CD4-positive, alpha-beta T cell (primary cell): ENCODE results near the gene FBXW2. TPM values are rescaled to one million over a fixed set of nuclear protein-coding genes. Genes with fewer than 3 reads are reported as not detected.

Experiments used
- ATAC-seq: fragments of 200-7000 bp; cut with Tn5 transposase; one replicate; pipeline ENCODE4 v1.10.0; 2022; ENCODE audit warnings: mild to moderate bottlenecking; ENCODE audit not compliant: poor library complexity
- CTCF ChIA-PET: fragments of 350-600 bp; sonication (Branson Sonifier 250); formaldehyde crosslinking; loops from one replicate; lab custom pipeline; 2021; ENCODE audit warnings: antibody characterized with exemption, inconsistent platforms; lab: Charles Lee
- POLR2A ChIA-PET: fragments of 350-600 bp; sonication (Branson Sonifier 250); formaldehyde crosslinking; loops from one replicate; lab custom pipeline; 2021; ENCODE audit warnings: antibody characterized with exemption, inconsistent platforms; lab: Charles Lee
- DNase-seq, 14 experiments: peaks; one replicate each; pipeline ENCODE4 v3.0.0-alpha.2; 2013 to 2020; ENCODE audit warnings: mixed read lengths in 2 of 14
- H3K27ac ChIP-seq, 2 donors: one replicate each; pipeline versions ENCODE4 v1.5.1 to v1.7.0; 2013; ENCODE audit warnings: low read length in 2 of 2, low read depth in 1 of 2, mild to moderate bottlenecking in 1 of 2
- H3K27me3 ChIP-seq, 2 experiments: 1 replicate in 1 of 2; 2 replicates in 1 of 2; pipeline versions ENCODE4 v1.6.1 to v1.7.0; 2013; ENCODE audit warnings: low read length in 2 of 2, control low read depth in 1 of 2, mild to moderate bottlenecking in 1 of 2, moderate library complexity in 1 of 2; ENCODE audit not compliant: insufficient read depth in 2 of 2, control insufficient read depth in 1 of 2
- H3K36me3 ChIP-seq: one replicate; pipeline ENCODE4 v1.6.1; 2013; ENCODE audit warnings: low read length, control low read depth; ENCODE audit not compliant: insufficient read depth
- H3K4me1 ChIP-seq: one replicate; pipeline ENCODE4 v1.6.1; 2013; ENCODE audit warnings: low read length, control low read depth; ENCODE audit not compliant: insufficient read depth
- H3K4me3 ChIP-seq: one replicate; pipeline ENCODE4 v1.5.1; 2013; ENCODE audit warnings: mild to moderate bottlenecking, low read length, moderate library complexity
- H3K9me3 ChIP-seq, 2 experiments: 1 replicate in 1 of 2; 2 replicates in 1 of 2; pipeline versions ENCODE4 v1.6.1 to v1.7.0; 2013; ENCODE audit warnings: low read length in 2 of 2, mild to moderate bottlenecking in 2 of 2, control low read depth in 1 of 2, moderate library complexity in 1 of 2; ENCODE audit not compliant: control insufficient read depth in 1 of 2, insufficient read depth in 1 of 2
- H3K27ac Mint-ChIP-seq: one replicate; pipeline ENCODE4 v1.8.0; 2020; ENCODE audit warnings: mixed read lengths
- H3K27me3 Mint-ChIP-seq: one replicate; pipeline ENCODE4 v1.8.0; 2021; ENCODE audit warnings: mixed read lengths
- H3K36me3 Mint-ChIP-seq: one replicate; pipeline ENCODE4 v1.8.0; 2021; ENCODE audit warnings: low read depth, mixed read lengths
- H3K4me1 Mint-ChIP-seq: one replicate; pipeline ENCODE4 v1.8.0; 2021; ENCODE audit warnings: low read depth, mixed read lengths
- H3K4me3 Mint-ChIP-seq: one replicate; pipeline ENCODE4 v1.8.0; 2020; ENCODE audit warnings: mild to moderate bottlenecking, mixed read lengths
- H3K9me3 Mint-ChIP-seq: one replicate; pipeline ENCODE4 v1.8.0; 2020; ENCODE audit warnings: mixed read lengths
- intact Hi-C, 2 experiments: fragments of 100-400 bp; cut with DNase I in 1 of 2; cut with micrococcal nuclease in 1 of 2; formaldehyde crosslinking; loops; one replicate each; pipeline versions ENCODE4 v1.15.1 to v1.9.0; 2023 to 2025; cut with DNase I, micrococcal nuclease
- total RNA-seq, 174 experiments: library from RNA in 2 of 174; stranded (reverse) in 2 of 174; gene quantifications; one replicate each; pipeline ENCODE4 v1.2.3 and lab custom pipeline; 2021 to 2026
- TF ChIP-seq, protein P1 (sequence below): fragments of 200-600 bp; IDR thresholded peaks from one replicate; pipeline ENCODE4 v1.8.0; 2022; ENCODE audit warnings: antibody characterized with exemption, mild to moderate bottlenecking

Gene FBXW2
- total RNA-seq, 2 experiments from 2014 or later, result 58.7 to 64.7 TPM

GRCh38 chr9:120776788-120777187 is 16.4 kb downstream of the FBXW2 start:
- H3K36me3 Mint-ChIP-seq, result peaks cover 78% of the 10 kb centered on the region
- no peak overlapping the region for H3K4me3 ChIP-seq
- H3K9me3 ChIP-seq, result no peaks in the 10 kb centered on the region
- ChIA-PET POLR2A (no interaction called here), CTCF (no interaction called here)
- H3K4me3 Mint-ChIP-seq, result no peak overlapping the region
- peaks cover 65% of the 10 kb centered on the region for H3K36me3 ChIP-seq
- no peak overlapping the region for H3K27ac Mint-ChIP-seq
- no peaks in the 10 kb centered on the region for H3K27me3 ChIP-seq
- intact Hi-C loops, result no loop called here
- no peaks in the 10 kb centered on the region for H3K4me1 ChIP-seq
- TF ChIP-seq, protein P1, sequence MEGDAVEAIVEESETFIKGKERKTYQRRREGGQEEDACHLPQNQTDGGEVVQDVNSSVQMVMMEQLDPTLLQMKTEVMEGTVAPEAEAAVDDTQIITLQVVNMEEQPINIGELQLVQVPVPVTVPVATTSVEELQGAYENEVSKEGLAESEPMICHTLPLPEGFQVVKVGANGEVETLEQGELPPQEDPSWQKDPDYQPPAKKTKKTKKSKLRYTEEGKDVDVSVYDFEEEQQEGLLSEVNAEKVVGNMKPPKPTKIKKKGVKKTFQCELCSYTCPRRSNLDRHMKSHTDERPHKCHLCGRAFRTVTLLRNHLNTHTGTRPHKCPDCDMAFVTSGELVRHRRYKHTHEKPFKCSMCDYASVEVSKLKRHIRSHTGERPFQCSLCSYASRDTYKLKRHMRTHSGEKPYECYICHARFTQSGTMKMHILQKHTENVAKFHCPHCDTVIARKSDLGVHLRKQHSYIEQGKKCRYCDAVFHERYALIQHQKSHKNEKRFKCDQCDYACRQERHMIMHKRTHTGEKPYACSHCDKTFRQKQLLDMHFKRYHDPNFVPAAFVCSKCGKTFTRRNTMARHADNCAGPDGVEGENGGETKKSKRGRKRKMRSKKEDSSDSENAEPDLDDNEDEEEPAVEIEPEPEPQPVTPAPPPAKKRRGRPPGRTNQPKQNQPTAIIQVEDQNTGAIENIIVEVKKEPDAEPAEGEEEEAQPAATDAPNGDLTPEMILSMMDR, result no peak
- DNase-seq, result no peak
- no peaks in the 10 kb centered on the region for H3K27me3 Mint-ChIP-seq
- H3K4me1 Mint-ChIP-seq, result peaks cover 28% of the 10 kb centered on the region
- ATAC-seq, result no peak
- H3K27ac ChIP-seq, result no peak overlapping the region
- H3K9me3 Mint-ChIP-seq, result no peaks in the 10 kb centered on the region

- TF ChIP-seq, protein P1, result no peak
- DNase-seq (no peak), ATAC-seq (no peak)
- Mint-ChIP-seq H3K9me3 (no peaks in the 10 kb centered on the region), H3K4me1 (peaks cover 20% of the 10 kb centered on the region), H3K36me3 (peaks cover 82% of the 10 kb centered on the region), H3K4me3 (no peak overlapping the region), H3K27ac (no peak overlapping the region), H3K27me3 (no peaks in the 10 kb centered on the region)
- ChIA-PET CTCF (no interaction called here), POLR2A (no interaction called here)
- Histone ChIP-seq H3K36me3 (peaks cover 73% of the 10 kb centered on the region), H3K27ac (no peak overlapping the region), H3K9me3 (no peaks in the 10 kb centered on the region), H3K27me3 (no peaks in the 10 kb centered on the region), H3K4me1 (no peaks in the 10 kb centered on the region), H3K4me3 (no peak overlapping the region)
- intact Hi-C loops, result no loop called here
Observed at GRCh38 chr9:120775859-120776258, 17.4 kb downstream of the FBXW2 start.

DNA sequence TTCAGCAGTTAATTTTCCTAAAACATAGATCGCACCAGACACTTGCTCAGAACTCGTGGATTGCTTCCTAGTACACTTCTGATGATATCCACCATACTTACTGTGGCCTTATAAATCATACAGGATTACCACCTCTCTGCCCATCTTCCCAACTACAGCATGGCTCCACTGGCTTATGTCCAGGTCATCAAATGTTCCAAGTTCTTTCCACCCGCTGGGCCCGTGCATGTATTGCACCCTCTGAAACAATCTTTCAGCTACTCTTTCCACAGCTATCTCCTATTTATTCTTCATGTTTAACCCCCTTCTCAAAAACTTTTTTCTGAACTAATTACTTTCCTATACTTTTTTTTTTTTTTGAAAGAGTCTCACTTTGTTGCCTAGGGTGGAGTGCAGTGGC is 18.5 kb downstream of the FBXW2 start:
- Mint-ChIP-seq H3K27ac (no peak overlapping the region), H3K27me3 (no peaks in the 10 kb centered on the region), H3K9me3 (no peaks in the 10 kb centered on the region), H3K36me3 (peaks cover 86% of the 10 kb centered on the region), H3K4me1 (peaks cover 15% of the 10 kb centered on the region), H3K4me3 (no peak overlapping the region)
- POLR2A ChIA-PET, result no interaction called here
- Histone ChIP-seq H3K36me3 (peaks cover 76% of the 10 kb centered on the region), H3K27ac (no peak overlapping the region), H3K9me3 (no peaks in the 10 kb centered on the region), H3K27me3 (no peaks in the 10 kb centered on the region), H3K4me1 (no peaks in the 10 kb centered on the region), H3K4me3 (no peak overlapping the region)
- CTCF ChIA-PET, result no interaction called here
- DNase-seq, result no peak
- intact Hi-C loops, result loop anchor here in 1 of 2 experiments (5.0 kb wide), 1 partner anchor 188 kb away; no protein-coding TSS in a partner anchor
- TF ChIP-seq, protein P1, result no peak
- ATAC-seq, result no peak
